HG03095 (cell line): ENCODE data around the gene MBLAC1.
A peak's percentile ranks its signal among the peaks of the same experiment; 100 is the strongest.
"Not testable (repeated sequence)": the region's sequence is repeated elsewhere in the genome, so short reads cannot be mapped to it uniquely, and the experiment has no call there.

ENCODE experiments used
- ATAC-seq: cut with Tn5 transposase; IDR thresholded peaks from one replicate; pipeline ENCODE4 v1.9.1; 2021; ENCODE audit warnings: moderate library complexity; ENCODE audit not compliant: unreplicated experiment

Gene MBLAC1

DNA sequence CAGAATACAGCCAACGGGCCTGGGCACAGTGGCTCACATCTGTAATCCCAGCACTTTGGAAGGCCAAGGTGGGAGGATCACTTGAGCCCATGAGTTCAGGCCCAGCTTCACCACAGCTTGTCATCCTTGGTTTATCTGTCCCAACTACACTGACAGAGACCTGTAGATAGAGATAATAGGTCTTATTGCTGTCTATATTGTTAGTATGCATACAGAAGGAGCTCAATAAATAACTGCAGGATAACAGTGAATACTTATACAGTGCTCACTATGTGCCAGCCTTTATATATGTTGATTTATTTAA lies 6.1 kb upstream of the MBLAC1 start:
- ATAC-seq: no peak

DNA sequence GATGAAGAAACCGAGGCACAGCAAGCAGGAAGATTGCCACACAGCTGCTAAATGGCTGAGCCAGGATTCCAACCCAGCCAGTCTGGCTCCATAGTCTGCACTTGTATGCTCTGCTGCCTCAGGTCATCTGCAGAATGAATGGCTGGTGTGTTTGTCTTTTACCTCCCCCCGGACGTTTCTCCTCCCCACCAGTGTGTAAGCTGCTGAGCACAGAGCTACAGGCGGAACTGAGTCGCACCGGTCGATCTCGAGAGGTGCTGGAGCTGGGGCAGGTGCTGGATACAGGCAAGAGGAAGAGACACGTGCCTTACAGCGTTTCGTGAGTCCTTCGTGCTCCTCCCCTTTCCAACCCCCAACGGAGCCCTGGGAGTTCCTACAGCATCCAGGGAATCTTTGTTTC lies 4.7 kb upstream of the MBLAC1 start:
- ATAC-seq: no peak

DNA sequence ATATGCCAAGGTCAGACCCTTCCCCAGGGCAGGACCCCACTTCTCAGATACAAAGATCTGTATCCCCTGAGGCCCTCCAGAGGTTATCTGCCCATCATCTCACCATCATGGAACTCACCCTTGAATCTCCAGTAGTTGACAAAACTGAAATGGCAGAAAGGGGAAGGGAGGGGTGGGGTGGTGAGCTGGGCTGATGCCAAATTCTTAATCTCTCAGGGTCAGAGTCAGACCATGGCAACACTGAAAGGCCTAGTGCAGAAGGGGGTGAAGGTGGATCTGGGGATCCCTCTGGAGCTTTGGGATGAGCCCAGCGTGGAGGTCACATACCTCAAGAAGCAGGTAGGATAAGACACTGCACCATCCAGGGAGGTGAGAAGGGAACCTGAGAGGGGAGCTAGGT lies 4.2 kb upstream of the MBLAC1 start:
- no peak for ATAC-seq

DNA sequence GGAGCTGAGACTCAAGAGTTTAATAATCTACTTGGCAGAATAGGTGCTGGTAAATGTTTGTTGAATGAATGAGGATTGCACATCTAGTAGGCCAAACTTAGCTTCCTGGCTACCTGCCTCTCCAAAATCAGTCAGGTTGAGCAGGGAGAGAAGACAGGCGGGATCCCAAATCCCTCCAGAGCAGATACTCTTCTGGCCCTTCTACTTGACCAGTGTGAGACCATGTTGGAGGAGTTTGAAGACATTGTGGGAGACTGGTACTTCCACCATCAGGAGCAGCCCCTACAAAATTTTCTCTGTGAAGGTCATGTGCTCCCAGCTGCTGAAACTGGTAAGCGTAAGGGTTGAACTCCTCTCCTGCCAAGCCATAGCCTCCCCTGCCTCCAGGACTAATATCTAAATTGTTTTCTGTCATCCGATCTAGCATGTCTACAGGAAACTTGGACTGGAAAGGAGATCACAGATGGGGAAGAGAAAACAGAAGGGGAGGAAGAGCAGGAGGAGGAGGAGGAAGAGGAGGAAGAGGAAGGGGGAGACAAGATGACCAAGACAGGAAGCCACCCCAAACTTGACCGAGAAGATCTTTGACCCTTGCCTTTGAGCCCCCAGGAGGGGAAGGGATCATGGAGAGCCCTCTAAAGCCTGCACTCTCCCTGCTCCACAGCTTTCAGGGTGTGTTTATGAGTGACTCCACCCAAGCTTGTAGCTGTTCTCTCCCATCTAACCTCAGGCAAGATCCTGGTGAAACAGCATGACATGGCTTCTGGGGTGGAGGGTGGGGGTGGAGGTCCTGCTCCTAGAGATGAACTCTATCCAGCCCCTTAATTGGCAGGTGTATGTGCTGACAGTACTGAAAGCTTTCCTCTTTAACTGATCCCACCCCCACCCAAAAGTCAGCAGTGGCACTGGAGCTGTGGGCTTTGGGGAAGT lies 2.2 kb upstream of the MBLAC1 start:
- no peak for ATAC-seq

DNA sequence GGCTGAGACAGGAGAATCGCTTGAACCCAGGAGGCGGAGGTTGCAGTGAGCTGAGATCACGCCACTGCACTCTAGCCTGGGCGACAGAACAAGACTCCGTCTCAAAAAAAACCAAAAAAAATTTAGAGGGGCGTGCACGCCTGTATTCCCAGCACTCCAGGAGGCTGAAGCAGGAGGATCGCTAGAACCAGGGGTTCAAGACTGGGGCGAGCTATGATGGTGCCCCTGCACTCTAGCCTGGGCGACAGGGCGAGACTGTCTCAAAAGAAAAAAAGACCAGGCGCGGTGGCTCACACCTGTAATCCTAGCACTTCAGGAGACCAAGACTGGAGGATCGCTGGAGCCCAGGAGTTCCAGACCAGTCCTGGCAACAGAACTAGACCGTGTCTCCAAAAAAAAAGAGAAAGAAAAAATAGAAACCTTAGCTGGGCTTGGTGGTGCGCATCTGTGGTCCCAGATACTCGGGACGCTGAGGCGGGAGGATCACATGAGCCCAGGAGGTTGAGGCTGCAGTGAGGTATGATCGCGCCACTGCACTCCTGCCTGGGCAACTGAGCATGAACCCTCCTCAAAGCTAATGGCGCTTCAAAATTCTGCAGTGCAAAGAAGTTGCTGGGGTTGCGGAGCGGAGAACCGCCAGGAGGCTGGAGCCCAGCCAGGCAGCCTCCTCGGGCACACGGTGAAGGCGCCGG lies 382 bp upstream of the MBLAC1 start:
- ATAC-seq: peak; percentile 13

DNA sequence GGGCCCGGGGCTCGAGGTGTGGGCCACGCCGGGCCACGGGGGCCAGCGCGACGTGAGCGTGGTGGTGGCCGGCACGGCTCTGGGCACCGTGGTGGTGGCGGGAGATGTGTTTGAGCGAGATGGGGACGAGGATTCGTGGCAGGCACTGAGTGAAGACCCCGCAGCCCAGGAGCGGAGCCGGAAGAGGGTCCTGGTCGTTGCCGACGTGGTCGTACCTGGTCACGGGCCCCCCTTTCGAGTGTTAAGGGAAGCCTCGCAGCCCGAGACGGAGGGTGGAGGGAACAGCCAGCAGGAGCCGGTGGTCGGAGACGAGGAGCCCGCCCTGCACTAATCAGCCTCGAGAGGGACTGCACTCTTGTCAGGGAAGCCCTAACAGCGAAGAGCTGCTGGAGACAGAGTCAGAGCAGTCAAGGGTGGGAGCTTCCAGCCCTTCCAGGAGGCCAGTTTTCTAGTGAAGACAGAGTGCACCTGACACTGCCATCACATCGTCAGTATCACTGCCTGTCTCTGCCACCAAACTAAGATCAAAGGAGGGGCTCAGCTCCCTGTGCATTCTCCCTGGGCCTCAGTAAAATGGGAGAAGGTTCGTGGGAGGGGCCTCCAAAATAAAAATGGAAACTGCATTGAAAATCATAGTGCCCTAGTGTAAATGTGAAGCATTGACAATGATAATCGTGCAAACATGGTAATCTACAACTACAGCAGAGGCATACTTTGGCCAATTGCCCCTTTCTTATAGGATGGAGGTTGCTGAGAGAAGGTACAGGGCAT lies 1.3 kb downstream of the MBLAC1 start:
- no peak for ATAC-seq

DNA sequence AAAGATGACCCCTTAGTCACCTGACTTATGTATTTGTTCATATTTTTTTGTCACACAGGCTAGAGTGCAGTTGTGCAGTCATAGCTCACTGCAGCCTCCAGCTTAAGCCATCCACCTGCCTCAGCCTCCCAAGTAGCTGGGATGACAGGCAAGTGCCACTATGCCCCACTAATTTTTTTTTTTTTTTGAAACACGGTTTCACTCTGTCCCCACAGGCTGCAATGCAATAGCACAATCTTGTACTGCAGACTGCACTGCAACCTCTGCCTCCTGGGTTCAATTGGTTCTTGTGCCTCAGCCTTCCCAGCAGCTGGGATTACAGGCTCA lies 1.8 kb downstream of the MBLAC1 start:
- ATAC-seq: no peak

DNA sequence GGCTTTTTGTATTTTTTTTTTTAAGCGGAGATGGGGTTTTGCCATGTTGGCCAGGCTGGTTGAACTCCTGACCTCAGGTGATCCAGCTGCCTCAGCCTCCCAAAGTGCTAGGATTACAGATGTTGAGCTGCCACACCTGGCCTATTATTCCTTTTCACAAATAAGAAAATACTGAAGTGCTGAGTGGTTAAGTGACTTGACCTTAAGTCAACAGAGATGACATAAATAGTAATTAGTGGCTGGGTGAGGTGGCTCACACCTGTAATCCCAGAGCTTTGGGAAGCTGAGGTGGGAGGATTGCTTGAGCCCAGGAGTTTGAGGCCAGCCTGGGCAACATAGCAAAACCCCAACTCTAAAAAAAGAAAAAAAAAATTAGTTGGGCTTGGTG lies 3.4 kb downstream of the MBLAC1 start:
- not testable (repeated sequence) for ATAC-seq

DNA sequence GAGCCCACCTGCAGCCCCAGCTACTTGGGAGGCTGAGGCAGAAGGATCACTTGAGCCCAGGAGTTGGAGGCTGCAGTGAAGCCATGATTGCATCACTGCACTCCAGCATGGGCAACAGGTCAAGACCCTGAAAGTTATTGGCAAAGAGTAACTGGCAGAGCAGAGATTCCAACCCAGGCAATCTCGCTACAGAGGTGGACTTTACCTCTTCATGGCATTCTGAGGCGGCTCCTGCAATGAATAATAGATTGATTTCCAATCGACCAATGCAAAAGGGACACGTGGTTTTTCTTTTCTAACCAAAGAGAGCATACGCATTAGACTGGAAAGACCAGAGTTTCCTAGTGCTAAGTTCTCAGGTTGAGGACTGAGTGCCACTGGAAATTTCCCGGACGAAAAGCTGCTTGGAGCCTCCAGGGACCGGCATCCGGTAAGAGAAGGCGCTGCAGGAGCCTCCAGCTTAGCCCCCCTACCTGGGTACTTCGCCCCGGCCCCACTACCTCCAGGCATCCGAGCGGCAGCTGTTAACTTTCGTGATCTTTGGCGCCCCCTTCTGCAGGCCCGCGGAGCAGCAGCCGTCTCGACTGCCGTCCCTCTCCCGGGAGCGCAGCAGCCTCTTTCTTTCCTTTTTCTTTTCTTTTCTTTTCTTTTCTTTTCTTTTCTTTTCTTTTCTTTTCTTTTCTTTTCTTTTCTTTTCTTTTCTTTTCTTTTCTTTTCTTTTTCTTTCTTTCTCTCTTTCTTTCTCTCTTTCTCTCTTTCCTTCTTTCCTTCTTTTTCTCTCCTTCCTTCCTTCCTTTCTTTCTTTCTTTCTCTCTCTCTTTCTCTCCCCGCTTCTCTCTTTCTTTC lies 4.1 kb downstream of the MBLAC1 start:
- no peak for ATAC-seq

DNA sequence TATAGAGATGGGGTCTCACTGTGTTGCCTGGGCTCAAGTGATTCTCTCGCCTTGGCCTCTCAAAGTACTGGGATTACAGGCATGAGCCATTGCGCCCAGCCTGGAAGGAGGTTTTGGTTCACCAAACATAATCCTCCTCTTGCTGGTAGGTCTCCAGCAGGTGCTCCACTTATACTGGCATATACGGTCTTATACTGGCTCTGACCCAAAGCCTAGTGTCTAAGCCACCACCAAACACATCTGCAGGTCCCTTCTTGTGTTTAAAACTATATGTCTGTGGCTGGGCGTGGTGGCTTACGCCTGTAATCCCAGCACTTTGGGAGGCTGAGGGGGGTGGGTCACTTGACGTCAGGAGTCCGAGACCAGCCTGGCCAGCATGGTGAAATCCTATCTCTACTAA lies 5.4 kb downstream of the MBLAC1 start:
- ATAC-seq: no peak

DNA sequence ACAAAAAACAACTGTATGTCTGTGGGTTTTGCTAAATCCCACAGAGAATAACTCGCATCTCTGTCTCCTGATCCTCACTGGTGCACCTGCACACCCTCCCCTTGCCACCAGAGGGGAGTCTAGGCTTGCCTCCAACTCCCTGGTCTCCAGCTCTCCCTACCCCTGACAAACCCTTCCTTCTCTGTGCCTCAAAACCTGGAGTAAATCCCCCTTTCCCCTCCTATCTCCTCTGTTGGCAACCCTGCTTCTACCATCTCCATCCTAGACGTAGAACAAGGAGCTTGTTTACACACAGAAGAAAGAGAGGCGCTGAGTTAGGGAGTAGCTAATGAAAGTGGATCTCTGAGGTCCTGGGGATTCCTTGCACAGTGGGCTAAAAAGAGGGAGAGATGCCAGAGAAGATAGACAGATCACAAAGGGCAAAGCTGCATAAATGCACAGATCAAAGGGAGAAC lies 6.0 kb downstream of the MBLAC1 start:
- ATAC-seq: peak; percentile 62

DNA sequence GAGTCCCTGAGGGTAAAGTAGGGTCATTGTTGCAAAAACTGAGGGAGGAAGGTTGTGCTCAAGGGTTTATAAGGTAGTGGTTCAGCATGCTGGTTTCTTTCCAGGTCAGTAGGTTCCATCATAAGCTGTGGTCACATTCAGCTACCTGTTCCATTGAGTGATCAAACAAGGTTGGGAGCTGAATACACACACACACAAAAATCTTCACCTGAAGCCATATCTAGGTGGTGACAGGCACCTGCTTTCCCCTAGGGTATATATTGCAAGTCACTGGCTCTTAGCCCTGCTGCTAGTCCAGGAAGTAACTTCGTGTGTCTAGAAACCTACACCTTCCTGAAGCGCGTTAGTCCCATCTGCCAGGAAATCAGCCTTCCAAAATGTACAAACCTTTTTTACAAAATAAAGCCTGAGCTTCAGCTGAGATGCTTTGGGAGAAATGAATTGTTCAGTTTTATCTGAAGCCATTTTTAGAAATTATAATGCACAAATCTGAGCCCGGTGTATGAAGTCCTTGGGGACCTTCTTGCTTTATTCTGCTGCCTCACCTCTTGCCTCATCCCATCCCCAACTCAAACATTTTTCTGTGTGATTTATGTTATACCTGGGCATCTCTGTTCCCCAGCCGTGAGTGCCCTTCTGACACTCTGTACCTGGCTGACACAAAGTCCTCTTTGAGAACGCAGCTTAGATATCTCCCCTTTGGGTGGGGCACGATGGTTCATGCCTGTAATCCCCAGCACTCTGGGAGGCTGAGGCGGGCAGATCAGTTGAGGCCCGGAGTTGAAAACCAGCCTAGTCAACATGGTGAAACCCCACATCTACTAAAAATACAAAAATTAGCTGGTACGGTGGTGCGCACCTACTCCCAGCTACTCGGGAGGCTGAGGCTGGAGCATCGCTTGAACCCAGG lies 11.3 kb downstream of the MBLAC1 start:
- ATAC-seq: no peak

DNA sequence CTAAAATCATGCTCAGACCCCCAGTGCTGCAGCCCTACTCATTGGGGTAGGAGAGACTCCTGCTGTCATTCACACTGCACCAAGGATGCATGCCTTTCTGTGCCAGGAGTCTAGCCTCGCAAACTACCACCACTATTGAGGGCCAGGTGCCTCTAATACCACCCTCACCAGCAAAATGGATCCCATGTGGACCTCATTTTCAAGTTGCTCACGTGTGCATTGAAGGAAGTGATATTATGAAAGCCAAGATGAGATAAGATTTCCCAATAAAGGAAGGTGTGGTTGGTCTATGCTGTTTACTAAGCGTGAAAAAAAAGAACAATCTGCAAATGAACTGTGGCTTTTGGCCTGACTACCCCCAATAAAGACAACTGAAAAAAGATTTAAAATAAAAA lies 14.8 kb downstream of the MBLAC1 start:
- ATAC-seq: no peak

DNA sequence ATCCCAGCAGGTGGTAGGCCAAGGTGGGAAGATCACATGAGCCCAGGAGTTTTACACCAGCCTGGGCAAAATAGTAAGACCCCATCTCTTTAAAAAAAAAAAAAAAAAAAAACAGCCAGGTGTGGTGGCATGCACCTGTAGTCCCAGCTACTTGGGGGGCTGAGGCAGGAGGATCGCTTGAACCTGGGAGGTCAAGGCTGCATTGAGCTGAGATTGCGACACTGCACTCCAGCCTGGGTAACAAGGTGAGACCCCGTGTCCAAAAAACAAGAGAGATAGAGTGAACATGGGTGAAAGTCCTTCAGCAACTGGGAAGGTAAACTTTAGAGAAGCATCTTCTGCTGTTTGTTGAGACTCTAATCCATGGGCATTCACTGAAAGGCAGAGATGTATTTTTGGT lies 15.7 kb downstream of the MBLAC1 start:
- no peak for ATAC-seq

DNA sequence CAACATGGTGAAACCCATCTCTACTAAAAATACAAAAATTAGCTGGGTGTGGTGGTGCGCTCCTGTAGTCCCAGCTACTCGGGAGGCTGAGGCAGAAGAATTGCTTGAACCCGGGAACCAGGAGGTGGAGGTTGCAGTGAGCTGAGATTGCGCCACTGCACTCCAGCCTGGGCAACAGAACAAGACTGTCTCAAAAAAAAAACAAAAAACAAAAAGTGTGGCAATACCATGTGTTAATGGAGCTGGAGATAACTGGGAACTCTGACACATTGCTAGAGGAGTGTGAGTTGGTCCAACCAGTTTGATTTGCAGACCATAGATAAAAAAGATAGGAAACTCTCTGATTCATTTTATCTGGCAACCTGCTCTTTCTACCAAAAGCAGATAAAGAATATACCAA lies 19.6 kb downstream of the MBLAC1 start:
- ATAC-seq: not testable (repeated sequence)

DNA sequence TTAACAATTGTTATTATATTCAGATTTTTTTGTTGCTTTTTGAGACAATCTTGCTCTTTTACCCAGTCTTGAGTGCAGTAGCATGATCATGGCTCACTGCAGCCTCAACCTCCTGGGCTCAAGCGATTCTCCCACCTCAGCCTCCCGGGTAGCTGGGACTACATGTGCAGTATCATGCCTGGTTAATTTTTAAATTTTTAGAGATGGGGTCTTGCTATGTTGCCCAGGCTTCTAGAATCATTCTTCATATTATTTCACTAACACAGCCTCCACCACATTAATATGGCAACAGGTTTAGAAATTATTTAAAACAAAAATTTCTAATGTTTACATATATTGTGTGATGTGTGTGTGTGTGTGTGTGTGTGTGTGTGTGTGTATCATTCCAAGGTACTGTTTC lies 20.5 kb downstream of the MBLAC1 start:
- no peak for ATAC-seq

DNA sequence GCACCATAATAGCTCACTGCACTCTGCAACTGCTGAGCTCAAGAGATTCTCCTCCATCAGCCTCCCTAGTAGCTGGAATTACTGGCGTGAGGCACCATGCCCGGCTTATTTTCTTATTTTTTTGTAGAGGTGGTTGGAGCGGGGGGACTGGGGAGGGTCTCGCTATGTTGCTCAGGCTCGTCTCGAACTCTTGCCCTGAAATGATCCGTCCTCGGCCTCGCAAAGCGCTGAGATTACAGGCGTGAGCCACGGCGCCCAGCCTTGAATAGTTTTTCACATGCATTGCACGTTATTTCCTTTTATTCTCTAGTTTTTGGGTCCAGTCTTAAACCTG lies 21.4 kb downstream of the MBLAC1 start:
- ATAC-seq: no peak

DNA sequence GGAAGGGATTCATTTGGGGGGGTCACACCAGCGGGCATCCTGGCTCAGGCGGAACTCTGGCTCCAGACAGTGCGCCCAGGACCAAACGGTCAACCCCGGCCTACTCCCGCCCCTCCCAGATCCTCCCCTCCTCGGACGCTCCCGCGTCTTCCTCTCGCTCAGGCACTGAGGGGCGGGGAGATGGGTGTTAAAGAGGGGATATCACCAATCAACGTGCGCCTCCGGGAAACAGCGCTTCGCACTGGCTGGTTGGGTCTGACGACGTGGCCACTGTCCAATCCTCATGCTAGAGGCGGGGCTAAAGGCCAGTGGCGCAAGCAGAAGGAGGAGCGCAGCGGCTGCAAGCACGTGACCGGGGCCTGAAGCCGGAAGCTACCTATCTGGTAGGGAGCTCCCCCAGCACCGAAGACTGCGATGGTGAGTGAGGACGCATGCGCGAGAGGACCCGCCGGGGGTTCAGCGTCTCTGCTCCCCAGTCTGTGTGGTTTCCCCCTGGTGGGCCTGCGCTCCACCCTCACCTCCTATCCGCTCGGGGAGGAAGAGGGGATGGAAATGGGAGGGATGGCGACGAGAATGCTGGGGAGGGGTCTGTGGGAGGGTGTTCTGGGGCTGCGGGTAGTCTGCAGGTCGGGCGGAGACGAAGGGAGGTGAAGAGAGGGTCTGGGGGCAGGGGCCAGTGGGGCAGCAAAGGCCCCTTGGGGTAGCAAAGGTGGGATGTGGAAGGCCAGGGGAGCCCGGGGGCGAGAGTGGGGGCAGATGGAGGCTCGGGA lies 22.0 kb downstream of the MBLAC1 start, which contains the start of gene LAMTOR4:
LAMTOR4 (plus strand) TSS at position 360 of the 770 bp plus-strand sequence; CDS start at position 415, 55 bp downstream.
- ATAC-seq: peak; percentile 96

DNA sequence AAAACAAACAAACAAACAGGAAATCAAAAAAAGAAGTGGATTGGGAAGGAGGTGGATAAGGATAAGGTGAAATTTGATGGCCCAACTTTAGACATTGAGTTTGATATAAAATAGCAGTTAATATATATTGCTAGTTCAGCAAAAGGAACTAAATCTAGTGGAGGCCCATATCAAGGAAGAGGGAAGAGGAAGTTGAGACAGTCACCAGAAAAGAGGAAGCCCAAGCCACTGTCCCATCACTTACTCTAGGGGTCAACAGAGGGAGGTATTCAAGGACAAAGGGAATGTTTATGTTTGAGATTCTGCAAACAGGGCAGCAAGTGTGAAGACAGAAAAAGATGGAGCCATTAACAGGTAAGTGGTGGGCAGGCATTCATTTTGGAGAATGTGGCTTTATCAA lies 25.6 kb downstream of the MBLAC1 start:
- no peak for ATAC-seq
